HG03196 (cell line): Measurements from ENCODE around the gene ZNF423.
"Not testable (repeated sequence)": the region's sequence is repeated elsewhere in the genome, so short reads cannot be mapped to it uniquely, and the experiment has no call there.

Experiments
- ATAC-seq: cut with Tn5 transposase; IDR thresholded peaks from one replicate; pipeline ENCODE4 v1.9.1; 2021; ENCODE audit not compliant: unreplicated experiment

ZNF423 gene

DNA sequence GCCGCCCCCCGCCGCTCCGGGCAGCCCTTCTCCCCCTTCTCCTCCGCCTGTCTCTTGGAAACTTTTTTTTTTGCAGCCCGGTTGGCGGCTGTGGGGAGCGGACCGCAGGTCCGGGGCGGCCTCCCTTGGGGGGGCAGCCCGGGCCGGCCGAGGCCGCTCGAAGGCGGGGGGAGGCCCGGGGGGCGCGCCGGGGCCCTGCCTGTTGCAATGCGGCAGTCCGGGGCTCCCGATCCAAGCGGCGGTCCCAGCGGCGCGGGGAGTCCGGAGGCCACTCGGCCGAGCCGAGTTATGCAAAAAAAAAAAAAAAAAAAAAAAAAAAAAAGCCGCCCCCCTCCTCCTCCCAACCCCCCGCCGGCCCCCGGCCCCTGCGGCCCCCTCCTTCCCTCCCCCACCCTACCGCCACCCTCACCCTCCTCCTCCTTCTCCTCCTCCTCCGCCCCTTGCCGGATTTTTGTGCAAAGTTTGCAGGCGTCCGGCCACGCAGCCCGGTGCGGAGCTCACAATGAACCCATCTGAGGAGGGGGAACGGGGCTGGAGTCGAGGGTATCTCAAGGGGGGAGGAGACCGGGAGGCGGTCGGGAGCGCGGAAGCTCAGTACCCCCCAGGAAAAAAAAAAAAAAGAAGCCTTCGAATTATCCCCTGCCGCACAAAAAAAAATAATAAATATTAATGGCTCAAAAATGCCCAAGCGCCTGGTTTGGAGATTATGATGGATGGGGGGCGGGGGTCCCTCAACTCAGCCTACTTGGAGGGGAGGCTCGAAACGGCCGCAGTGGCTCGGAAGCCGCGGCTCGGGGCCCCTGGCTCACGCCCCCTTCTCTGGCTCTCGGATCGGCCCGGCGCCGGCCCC is at the start of gene ZNF423:
TSS of gene ZNF423 (minus strand) at position 291 of the 850 bp plus-strand sequence. CDS start 338 bp downstream, outside the sequence.
- ATAC-seq, result no peak

DNA sequence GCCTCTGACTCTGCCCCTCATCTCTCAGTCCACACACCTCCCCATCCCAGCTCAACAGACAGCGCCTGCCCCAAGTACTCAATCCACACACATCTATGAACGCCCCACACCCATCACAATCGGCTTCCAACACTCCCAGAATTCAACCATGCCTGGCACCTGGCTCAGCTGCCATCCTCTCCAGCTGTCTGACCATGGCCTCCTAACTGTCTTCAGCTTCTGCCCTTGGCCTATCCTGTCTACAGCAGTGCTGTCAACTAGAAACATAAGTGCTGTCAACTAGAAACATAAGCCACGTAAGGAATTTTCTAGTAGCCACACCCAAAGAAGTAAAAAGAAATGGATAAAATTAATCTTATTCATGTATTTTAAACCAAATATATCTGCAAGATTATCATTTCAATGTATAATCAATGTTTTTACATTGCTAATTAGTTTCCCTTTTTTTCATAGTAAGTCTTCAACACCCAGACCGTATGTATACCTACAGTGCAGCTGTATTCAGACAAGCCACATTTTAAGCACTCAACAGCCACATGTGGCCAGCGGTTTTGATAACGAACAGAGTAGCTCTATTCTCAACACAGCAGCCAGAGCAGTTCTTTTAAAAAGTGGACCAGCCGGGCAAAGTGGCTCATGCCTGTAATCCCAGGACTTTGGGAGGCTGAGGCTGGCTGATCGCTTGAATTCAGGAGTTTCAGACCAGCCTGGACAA is 48.6 kb upstream of the ZNF423 start:
- no peak for ATAC-seq

DNA sequence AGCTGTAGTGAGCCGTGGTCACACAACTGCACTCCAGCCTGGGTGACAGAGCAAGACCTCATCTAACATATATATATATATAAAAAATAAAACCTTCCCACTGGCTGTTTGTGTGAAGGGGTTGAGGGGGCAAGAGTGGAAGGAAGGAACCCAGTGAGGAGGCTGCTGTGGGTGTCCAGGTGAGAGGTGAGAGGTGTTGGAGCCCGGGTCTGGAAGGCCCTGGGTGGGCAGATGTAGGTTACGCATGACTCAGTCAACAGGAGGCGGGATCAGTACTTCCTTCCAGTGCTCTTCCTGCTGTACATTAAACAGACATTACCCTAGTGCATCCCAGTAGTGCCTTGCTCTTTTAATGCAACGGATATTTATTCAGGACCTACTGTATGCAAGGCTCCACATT is 47.0 kb upstream of the ZNF423 start:
- ATAC-seq, result no peak

DNA sequence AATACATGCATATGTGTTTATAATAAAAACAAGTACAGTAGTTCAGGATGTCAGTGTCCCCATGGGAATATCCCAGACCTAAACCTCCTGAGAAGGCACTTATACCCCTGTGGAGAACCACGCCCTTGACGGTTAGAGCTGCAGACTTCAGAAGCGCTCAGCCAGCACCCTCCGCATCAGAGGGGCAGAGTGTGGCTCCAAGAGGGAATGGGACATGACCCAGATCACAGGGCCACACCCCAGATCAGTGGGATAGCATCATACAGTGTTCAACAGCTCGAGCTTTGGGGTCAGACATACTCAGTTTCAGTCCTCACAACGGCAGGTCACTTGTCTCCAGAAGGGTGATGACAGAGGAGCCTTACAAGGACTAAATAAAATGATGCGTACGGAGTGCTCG is 45.8 kb upstream of the ZNF423 start:
- ATAC-seq, result no peak

DNA sequence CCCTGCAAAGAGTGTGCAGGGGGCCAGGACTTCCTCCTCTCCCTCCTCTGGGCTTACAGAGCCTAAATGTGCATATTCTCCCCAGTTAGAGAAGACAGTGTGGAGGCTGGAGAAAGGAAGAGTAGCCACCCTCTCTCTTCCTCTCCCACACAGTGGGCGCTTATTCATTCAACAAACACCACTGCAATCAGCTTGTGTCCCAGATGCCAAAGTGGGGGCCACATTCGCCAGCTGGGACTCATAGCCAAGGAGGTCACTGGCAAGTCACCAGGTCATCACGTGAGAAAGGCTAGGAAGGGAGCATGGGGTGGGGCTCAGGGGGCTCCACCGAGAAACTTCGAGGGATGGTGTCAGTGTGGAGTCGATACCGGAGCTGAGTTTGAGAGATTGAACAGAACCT is 45.0 kb upstream of the ZNF423 start:
- ATAC-seq, result no peak

DNA sequence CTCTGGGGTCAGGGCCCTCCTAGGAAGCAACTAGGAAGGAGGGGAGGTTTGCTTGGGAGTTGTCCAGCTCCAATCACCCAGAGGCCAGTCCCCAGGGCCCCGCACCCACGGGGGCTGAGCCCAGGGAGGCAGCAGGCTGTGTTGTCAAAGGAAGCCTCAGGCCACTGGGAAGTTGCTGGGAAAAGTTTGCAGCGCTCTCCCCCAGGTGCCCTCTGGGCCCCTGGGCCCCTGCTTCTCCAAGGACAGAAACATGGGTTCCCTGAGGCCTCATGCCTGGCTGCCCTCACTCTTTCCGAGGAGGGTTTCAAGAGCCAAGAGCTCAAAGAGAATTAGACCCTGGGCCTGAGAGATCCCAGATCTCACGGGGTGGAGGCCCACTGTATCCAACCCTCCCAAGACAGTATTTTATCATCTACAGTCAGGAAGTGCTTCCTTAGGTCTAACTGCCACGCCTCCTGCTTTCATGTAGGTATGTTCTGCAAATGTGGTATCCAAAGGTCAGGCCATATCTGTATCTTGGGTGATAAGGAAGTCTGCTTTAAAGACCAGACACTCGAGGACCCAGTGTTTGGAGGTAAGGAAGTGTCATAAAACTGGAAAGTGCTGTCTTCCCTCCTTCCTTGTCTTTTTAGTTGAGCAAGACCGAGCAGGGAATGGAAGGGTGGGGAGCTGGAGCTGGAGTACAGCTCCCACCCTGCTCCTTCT is 44.2 kb upstream of the ZNF423 start:
- no peak for ATAC-seq

DNA sequence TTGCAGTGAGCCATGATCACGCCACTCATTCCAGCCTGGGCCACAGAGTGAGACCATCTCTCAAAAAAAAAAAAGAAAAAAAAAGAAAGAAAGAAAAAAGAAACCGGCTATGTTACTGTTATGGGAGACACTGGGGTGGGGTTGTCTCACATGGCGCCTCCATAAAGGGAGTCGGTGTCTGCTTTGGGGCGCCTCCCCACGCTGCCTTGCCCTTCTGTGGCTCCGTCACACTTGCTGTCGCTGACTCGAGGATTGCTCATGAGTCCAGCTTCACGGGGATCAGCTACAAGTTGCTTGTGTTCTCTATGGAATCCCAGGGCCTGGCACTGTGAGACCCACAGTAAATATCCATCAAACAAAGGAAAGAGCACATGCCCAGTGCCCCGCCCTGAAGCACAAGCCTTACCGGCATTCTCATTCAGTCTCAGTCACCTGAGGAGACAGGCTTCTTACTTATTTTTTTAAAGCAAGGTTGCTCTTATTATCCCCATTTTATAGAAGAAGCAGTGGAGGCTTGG is 40.6 kb upstream of the ZNF423 start:
- ATAC-seq, result no peak

DNA sequence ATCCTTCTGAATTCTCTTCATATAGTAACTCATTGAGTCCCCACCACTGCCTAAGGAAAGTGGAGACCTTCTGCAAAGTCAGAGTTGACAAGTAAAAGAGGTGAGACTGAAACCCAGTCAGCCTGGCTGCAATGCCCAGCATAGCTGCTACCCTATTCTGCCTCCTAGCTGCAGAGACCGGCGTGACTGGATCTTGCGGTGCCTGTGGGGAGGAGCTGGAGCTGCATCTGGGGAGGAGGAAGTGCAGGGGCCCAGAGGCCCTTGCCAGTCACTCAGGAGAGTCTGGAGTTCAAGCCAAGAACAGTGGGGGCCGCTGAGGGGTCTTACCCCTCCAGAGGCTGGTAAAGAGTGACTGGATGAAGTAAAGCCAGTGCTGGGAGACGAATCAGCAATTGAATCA is 35.0 kb upstream of the ZNF423 start:
- no peak for ATAC-seq

DNA sequence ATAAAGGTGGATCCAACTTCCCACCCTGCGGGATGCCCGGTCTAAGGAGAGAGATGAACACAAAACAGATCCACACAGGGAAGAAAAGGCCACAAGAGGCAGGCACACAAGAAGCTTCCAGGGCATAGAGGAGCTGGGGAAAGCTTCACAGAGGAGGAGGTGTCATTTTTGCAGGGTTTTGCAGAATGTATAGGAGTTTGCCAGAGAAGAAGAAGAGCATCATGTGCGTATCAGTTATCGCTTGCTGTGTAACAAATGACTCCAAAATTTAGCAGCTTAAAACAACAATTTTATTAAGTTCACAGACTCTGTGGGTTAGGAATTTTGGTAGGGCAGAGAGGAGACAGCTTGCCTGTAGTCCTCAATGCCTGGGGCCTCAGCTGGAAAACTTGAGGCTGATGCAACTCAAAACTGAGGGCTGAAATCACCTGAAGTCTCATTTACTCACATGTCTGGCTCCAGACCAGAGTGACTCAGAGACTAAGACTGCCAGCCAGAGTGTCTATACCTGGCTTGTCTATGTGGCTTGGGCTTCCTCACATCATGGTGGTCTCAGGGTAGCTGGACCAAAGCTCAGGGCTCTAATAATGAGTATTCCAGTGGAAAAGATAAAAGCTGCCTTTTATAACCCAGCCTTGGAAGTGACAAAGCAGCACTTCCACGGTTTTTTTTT is 33.9 kb upstream of the ZNF423 start:
- ATAC-seq, result no peak

DNA sequence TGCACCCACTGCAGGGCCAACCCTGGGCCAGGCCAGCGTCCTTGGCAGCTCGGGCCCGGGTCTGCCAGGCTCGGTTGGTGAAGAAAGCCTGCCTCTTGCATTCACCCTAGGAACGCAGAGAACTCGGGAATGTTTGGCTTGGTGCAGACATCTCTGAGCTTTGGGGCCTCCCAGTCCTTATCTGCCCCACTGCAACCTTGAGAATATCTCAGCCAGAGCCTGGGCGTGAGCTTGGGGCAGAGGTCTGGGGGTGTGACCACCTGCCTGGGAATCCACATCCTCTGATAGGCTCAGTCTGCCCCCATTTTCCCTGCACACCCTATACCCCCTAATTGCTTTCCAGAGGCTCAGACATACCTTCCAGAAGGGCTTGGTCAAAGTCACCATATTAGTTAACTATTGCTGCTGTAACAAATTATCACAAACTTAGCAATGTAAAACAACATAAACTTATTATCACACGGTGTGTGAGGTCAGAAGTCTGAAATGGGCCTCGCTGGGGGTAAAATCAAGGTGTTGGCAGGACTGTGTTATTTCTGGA is 30.7 kb upstream of the ZNF423 start:
- no peak for ATAC-seq

DNA sequence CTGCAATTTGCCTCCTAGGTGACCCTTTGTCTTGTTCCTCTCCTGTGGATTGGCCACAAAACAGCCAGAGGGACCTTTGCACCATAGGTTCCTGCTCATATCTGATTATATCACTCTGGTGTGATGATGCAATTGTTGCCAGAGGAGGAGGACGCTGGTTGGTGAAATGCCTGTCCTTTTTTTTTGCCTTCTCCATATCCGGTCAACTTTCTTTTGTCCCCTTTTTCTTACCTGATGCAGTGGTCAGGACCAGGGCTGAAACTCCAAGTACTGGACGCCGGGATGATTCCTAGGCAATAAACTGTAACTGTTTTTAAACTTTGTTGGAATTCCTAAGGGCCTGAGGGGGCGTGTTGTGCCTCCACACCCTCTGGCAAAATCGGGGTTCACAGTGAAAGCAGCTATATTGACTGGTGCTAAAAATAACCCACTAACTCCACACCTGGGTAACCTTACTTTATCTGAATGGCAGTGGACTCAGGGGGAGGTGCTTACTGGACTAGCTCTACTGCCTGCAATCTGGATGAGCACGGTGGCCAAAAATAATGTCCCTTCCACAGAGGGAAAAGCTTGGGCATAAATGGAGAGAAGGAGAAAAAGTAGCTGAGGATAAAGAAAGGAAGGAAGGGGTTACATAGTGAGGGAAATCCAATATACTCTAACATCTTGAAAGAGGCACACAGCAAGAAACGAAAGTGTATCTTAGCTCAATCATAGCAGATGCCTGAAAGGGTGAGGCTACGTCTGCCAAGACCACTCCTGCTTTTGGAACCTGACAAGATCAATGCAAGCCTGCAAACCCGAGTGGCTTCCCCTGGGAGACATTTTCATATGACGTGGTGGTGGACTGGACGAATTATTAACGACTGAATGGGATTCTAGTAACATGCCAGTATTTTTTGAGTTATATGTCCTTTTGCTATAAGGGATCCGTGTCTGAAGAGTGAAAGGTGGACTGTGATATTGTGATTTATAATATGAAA is 28.4 kb upstream of the ZNF423 start:
- no peak for ATAC-seq

DNA sequence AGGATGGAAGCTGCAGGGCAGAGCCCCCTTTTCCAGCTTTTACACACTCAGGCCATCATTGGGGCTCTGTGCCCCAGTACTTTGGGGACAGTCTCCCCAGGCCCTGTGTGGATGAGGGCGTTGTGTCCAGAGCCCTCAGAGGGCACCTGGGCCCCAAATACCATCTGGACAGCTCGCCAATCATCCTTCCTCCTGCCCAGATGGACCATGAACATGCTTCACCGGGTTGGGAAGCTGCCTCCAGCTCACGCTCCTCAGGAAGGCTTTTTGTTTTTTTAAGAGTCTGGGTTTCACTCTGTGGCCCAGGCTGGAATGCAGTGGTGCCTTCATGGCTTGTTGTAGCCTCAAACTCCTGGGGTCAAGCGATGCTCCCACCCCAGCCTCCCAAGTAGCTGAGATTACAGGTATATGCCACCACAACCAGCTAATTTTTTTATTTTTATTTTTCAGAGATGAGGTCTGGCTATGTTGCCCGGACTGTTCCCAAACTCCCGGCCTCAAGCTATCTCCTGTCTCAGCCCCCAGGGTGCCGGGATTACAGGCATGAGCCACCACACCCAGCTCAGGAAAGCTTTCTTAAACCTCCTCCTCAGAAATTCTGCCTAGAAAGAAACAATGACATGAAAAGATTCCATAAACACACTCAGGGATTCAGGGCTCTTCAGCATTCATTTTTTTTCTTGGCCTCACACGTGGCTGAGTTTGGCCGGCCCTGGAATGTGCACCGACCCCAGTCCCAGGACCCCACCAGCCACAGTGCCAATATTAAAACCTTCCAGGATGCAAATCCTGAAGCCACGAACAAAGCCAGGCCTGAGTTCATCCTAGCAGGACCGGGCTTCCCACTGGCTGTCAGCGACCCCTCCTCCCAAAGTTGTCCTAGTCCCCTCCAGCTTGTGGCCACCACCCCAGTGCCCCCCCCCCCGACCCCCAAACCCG is 27.4 kb upstream of the ZNF423 start:
- ATAC-seq, result no peak

DNA sequence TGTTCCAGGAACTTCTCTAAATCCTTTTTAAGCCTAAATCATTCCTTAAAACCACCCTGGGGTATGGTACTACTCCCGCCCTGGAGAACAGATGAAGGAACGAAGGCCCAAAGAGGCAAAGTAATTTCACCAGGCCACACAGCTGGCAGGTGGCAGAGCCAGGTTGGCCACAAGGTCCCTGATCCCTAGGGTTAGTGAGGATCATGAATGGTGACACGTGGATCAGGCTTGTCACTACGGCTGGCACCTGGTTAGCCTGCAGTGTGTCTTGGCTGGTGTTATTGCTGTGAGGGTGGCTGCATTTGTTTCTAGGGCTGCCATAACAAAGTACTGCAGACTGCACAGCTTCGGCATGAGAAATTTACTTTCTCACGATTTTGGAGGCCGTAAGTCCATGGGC is 26.0 kb upstream of the ZNF423 start:
- no peak for ATAC-seq

DNA sequence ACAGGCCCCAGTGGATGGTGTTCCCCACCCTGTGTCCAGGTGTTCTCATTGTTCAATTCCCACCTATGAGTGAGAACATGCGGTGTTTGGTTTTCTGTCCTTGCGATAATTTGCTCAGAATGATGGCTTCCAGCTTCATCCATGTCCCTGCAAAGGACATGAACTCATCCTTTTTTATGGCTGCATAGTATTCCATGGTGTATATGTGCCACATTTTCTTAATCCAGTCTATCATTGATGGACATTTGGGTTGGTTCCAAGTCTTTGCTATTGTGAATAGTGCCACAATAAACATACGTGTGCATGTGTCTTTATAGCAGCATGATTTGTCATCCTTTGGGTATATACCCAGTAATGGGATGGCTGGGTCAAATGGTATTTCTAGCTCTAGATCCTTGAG is 22.6 kb upstream of the ZNF423 start:
- ATAC-seq, result not testable (repeated sequence)

DNA sequence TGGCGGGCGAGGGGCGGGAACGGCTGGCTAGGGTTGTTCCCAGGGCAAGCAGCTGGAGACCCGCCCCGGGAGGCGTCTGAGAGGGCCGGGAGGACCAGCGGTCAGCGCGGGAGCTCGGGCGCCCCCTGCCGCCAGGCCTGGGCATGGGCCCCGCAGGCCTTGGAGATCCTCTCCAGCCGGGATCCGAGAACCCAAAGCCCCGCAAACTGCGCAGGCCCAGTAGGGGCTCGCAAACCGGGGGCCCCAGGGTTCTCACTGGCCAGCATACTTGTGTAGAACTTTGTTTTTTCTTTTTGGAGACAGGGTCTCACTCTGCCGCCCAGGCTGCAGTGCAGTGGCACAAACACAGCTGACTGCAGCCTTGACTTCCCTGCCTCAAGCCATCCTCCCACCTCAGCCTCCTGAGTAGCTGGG is 20.8 kb upstream of the ZNF423 start:
- no peak for ATAC-seq

DNA sequence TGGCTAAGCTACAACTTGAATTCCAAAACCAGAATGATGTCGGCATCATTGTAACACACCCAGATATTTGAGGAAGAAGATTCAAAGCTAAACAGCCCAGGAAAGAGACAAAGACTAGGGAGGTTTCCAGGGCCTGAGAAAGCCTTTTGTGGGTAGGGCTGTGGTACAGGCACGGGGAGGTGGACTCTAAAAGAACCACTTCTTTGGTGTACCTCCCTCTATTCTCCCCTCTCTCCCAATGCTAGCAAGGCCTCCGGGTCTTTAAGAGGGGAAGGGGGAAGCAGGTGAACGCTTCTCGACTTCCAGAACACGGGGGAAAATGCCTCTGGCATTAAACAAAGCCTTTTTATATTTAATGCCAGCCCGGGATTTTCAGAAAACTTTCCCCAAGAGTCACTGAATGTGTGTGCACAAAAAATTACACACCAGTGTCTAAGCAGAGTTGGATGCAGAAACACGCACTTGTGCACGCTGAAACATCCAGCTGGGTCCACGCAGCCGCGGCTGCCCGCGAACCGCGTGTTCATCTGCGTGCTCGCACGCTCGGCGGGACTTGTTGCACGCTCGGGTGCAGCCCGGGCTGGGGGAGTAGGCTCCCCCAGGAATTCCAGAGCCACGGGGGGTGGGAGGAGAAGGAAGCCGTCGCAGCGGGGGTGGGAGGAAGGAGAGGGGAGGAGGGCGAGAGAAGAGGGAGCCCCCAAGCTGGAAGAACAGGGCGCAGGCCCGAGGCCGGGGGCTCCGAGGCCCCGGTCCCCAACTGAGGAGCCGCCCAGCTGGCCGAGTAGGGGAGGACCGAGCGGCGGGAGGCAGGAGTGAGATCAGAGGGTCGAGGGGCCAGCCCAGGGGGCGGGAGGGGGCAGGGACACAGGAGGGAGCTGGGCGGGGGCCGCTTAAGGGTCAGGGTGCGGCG is 20.1 kb upstream of the ZNF423 start:
- ATAC-seq, result no peak

DNA sequence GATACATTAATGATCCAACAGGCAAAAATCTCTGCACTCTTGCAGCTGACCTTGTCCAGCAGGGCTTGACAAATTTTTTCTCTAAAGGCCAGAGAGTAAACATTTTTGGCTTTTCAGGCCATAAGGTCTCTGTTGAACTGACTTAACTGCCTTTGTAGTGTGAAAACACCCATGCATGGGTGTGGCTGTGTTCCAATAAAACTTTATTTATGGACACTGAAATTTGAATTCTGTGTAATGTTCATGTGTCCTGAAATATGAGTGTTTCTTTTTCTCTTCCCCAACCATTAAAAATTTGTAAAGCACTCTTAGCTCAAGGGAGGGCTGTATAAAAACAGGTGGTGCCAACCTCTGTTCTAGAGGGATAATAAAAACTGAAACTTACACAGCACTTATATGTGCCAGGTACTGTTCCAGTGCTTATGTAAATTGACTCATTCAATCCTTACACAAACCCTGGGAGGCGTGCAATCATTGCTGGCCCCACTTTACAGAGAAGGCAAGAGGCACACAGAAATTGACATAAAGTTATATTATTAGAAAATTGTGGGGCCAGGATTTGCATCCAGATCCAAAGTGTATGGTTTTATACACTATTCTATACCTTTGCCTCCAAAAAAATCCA is 18.8 kb upstream of the ZNF423 start:
- ATAC-seq, result no peak
